ENCODE data around the gene E4F1. TPM values are rescaled to one million over a fixed set of nuclear protein-coding genes. Genes with fewer than 3 reads are reported as not detected.
A peak's percentile ranks its signal among the peaks of the same experiment; 100 is the strongest.

E4F1 gene, protein sequence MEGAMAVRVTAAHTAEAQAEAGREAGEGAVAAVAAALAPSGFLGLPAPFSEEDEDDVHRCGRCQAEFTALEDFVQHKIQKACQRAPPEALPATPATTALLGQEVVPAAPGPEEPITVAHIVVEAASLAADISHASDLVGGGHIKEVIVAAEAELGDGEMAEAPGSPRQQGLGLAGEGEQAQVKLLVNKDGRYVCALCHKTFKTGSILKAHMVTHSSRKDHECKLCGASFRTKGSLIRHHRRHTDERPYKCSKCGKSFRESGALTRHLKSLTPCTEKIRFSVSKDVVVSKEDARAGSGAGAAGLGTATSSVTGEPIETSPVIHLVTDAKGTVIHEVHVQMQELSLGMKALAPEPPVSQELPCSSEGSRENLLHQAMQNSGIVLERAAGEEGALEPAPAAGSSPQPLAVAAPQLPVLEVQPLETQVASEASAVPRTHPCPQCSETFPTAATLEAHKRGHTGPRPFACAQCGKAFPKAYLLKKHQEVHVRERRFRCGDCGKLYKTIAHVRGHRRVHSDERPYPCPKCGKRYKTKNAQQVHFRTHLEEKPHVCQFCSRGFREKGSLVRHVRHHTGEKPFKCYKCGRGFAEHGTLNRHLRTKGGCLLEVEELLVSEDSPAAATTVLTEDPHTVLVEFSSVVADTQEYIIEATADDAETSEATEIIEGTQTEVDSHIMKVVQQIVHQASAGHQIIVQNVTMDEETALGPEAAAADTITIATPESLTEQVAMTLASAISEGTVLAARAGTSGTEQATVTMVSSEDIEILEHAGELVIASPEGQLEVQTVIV
- 11.3 and 17.6 TPM in 2 replicates for polyA plus RNA-seq (2011; rRNA removed)
- polyA minus RNA-seq (2011; rRNA and poly(A)+ RNA removed) = 7.9 and 11.6 TPM in 2 replicates

DNA sequence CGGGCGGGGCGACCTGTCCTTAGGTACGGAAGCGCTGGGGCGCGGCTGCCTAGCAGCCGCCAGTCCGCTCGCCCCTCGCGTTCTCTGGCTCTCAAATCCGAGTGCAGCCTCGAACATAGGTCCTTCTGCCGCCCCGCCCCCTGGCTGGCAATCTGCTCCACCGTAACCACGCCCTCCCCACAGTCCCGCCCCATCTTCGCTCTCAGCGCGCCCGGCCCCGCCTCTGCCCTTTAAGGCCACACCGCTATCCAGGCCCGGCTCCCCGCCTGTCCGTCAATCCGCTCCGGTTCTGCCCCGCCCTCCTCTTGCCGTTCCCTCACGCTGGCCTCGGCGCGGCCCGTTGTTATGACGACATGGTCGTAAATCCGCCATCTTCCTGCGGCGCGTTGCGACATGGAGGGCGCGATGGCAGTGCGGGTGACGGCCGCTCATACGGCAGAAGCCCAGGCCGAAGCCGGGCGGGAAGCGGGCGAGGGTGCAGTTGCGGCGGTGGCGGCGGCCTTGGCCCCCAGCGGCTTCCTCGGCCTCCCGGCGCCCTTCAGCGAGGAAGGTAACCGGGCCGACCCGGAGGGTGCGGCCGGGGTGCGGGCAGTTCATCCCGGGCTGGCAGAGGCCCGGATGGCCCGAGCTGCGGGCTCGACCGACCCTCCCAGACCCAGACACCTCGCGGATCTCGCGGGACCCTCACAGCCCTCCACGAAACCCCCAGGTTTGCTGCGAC is at the start of gene E4F1:
Gene E4F1 (plus strand): TSS at position 371 of the 721 bp plus-strand sequence. CDS start 23 bp downstream, at position 394.
- ChIA-PET POLR2A (no interaction called here), CTCF (interaction anchor here (1.0 kb wide), 1 partner anchor 29 kb away, joined by 3 read pairs; no protein-coding TSS in a partner anchor)
- peak within 1 kb of the TSS; percentile 76 for H3K4me3 ChIP-seq (ENCODE audit: low read depth, low read length)
- no peaks in the 10 kb centered on the region for H3K27me3 ChIP-seq (ENCODE audit: control insufficient read depth, insufficient read depth, low read length)
- peaks cover 4% of the 10 kb centered on the region for H3K36me3 ChIP-seq (ENCODE audit: control insufficient read depth, insufficient read depth, low read length)
- DNase-seq (ENCODE audit: low read depth) = peak; percentile 94
- TF ChIP-seq, protein P1, sequence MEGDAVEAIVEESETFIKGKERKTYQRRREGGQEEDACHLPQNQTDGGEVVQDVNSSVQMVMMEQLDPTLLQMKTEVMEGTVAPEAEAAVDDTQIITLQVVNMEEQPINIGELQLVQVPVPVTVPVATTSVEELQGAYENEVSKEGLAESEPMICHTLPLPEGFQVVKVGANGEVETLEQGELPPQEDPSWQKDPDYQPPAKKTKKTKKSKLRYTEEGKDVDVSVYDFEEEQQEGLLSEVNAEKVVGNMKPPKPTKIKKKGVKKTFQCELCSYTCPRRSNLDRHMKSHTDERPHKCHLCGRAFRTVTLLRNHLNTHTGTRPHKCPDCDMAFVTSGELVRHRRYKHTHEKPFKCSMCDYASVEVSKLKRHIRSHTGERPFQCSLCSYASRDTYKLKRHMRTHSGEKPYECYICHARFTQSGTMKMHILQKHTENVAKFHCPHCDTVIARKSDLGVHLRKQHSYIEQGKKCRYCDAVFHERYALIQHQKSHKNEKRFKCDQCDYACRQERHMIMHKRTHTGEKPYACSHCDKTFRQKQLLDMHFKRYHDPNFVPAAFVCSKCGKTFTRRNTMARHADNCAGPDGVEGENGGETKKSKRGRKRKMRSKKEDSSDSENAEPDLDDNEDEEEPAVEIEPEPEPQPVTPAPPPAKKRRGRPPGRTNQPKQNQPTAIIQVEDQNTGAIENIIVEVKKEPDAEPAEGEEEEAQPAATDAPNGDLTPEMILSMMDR (IDR thresholded peaks at IDR 0.05; ENCODE audit: insufficient read depth, low read depth, low read length) = no peak

DNA sequence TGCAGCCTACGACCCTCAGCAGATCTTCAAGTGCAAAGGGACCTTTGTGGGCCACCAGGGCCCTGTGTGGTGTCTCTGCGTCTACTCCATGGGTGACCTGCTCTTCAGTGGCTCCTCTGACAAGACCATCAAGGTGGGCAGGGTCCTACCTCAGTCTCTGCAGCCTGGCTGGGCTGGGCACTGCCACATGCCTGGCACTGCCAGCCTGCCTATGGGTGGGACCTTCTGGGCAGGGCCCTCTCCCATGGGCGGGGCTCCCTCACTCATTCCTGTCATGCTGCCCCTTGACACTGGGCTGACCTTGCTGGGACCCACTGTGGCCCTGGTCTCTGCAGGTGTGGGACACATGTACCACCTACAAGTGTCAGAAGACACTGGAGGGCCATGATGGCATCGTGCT is 49.5 kb upstream of the E4F1 start:
- POLR2A ChIA-PET = interaction anchor here (1.0 kb wide), 1 partner anchor 18 kb away, joined by 9 read pairs; the partner anchor contains the start of gene TRAF7
- no peak for DNase-seq (ENCODE audit: low read depth)
- H3K27me3 ChIP-seq (ENCODE audit: control insufficient read depth, insufficient read depth, low read length) = no peaks in the 10 kb centered on the region
- H3K4me3 ChIP-seq (ENCODE audit: low read depth, low read length) = no peak overlapping the region
- TF ChIP-seq, protein P1 (IDR thresholded peaks at IDR 0.05; ENCODE audit: insufficient read depth, low read depth, low read length) = no peak
- peaks cover 37% of the 10 kb centered on the region for H3K36me3 ChIP-seq (ENCODE audit: control insufficient read depth, insufficient read depth, low read length)
- CTCF ChIA-PET = no interaction called here

DNA sequence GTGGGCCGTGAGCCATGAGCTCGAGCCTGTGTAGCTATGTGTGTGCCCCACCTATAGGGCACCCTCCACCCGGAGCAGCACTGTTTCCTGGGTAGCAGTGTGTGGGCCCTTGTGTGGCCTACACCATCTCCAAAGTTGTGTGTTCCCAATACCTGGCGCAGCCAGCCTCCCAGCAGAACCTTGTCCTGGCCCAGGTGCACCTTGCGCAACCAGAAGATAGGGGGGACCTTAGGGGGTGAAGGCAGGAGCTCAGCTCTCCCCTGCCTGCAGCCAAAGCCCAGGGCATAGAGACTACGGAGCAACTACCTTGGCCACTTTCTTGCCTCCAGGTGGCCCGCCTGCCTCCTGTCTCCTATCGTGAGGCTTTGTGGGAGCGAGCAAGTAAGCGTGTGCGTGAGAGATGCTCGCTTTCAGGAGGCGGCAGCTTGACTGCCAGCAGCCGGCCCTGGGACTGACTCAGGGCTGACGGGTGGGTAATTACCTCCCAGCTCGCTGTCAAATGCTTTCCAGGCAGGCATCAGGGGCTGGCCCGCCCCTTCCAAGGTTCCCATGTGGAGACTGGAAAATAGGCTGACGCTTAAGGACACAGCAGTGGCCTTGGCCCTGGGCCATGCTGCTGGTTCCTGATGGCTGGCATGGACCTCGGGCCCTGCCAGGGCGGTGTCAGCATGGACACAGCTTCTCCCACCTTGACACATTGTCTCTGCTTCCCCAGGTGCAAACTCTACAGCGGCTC is 48.8 kb upstream of the E4F1 start:
- Histone ChIP-seq H3K4me3 (ENCODE audit: low read depth, low read length) (no peak overlapping the region), H3K27me3 (ENCODE audit: control insufficient read depth, insufficient read depth, low read length) (no peaks in the 10 kb centered on the region), H3K36me3 (ENCODE audit: control insufficient read depth, insufficient read depth, low read length) (peaks cover 37% of the 10 kb centered on the region)
- DNase-seq (ENCODE audit: low read depth) = no peak
- CTCF ChIA-PET = no interaction called here
- TF ChIP-seq, protein P1 (IDR thresholded peaks at IDR 0.05; ENCODE audit: insufficient read depth, low read depth, low read length) = no peak
- POLR2A ChIA-PET = interaction anchor here (1.0 kb wide), 1 partner anchor 19 kb away, joined by 9 read pairs; the partner anchor contains the start of gene TRAF7

DNA sequence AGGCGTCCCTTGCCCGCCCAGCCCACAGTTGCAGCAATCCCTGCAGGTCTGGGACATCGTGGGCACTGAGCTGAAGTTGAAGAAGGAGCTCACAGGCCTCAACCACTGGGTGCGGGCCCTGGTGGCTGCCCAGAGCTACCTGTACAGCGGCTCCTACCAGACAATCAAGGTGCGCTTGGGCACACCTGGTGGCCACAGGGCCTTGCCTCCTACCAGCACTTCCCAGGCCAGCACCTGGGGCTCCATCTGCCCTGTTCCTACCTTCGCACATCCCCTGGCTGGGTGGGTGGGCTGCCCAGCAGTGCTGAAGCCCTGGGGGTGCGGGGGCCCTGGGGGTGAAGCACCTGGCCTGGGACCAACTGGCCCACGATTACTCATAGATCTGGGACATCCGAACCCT is 47.9 kb upstream of the E4F1 start:
- Histone ChIP-seq H3K36me3 (ENCODE audit: control insufficient read depth, insufficient read depth, low read length) (peaks cover 37% of the 10 kb centered on the region), H3K4me3 (ENCODE audit: low read depth, low read length) (no peak overlapping the region), H3K27me3 (ENCODE audit: control insufficient read depth, insufficient read depth, low read length) (no peaks in the 10 kb centered on the region)
- ChIA-PET CTCF (no interaction called here), POLR2A (no interaction called here)
- DNase-seq (ENCODE audit: low read depth) = no peak
- TF ChIP-seq, protein P1 (IDR thresholded peaks at IDR 0.05; ENCODE audit: insufficient read depth, low read depth, low read length) = no peak
